NB4 (cell line): ENCODE measurements around the gene FAN1.

ENCODE experiments used
- MYC ChIP-seq: IDR thresholded peaks from 2 replicates; pipeline ENCODE4 v1.6.1; 2011; ENCODE audit warnings: low read depth, low read length
- POLR2A ChIP-seq: IDR thresholded peaks from 2 replicates; pipeline ENCODE4 v1.6.1; 2011; ENCODE audit warnings: mild to moderate bottlenecking; ENCODE audit not compliant: insufficient read length; ENCODE audit errors: extremely low read depth
- TF ChIP-seq, protein P1 (sequence below): IDR thresholded peaks from one replicate; pipeline ENCODE4 v1.5.1; 2012; ENCODE audit warnings: low read depth, low read length
- TF ChIP-seq, protein P2 (sequence below): IDR thresholded peaks from 2 replicates; pipeline ENCODE4 v1.6.1; 2011; ENCODE audit warnings: low read depth, low read length

DNA sequence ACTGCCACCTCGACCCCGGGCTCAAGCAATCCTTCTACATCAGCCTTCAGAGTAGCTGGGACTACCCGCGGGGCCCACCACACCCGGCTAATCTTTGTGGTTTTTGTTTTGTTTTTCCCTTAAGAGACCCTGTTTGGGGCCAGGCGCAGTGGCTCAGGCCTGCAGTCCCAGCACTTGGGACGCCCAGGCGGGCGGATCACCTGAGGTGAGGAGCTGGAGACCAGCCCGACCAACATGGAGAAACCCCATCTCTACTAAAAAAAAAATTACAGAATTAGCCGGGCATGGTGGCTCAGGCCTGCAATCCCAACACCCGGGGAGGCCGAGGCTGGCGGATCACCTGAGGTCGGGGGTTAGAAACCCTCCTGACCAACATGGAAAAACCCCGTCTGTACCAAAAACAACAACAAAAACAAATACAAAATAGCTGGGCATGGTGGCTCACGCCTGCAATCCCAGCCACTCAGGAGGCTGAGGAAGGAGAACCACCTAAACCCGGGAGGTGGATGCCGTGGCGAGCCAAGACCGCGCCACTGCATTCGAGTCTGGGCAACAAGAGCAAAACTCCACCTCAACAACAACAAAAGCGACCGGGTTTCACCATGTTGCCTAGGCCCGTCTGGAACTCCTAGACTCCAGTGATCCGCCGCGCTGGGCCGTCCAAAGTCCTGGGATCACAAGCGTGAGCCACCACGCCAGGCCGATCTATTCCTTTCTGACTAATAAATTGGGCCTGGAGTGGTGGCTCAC is 8.1 kb upstream of the FAN1 start:
- TF ChIP-seq, protein P1, sequence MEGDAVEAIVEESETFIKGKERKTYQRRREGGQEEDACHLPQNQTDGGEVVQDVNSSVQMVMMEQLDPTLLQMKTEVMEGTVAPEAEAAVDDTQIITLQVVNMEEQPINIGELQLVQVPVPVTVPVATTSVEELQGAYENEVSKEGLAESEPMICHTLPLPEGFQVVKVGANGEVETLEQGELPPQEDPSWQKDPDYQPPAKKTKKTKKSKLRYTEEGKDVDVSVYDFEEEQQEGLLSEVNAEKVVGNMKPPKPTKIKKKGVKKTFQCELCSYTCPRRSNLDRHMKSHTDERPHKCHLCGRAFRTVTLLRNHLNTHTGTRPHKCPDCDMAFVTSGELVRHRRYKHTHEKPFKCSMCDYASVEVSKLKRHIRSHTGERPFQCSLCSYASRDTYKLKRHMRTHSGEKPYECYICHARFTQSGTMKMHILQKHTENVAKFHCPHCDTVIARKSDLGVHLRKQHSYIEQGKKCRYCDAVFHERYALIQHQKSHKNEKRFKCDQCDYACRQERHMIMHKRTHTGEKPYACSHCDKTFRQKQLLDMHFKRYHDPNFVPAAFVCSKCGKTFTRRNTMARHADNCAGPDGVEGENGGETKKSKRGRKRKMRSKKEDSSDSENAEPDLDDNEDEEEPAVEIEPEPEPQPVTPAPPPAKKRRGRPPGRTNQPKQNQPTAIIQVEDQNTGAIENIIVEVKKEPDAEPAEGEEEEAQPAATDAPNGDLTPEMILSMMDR, result no peak
- no peak for TF ChIP-seq MYC
- no peak for TF ChIP-seq POLR2A
- TF ChIP-seq, protein P2, sequence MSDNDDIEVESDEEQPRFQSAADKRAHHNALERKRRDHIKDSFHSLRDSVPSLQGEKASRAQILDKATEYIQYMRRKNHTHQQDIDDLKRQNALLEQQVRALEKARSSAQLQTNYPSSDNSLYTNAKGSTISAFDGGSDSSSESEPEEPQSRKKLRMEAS, result no peak
